GM12878 (cell line): Measurements from ENCODE around the gene LY6G6D. TPM values are rescaled to one million over a fixed set of nuclear protein-coding genes. Genes with fewer than 3 reads are reported as not detected.
A peak's percentile ranks its signal among the peaks of the same experiment; 100 is the strongest.

Experiments used
- ATAC-seq: fragments of 200-7000 bp; cut with Tn5 transposase; 3 replicates; pipeline ENCODE4 v1.9.1; 2020; ENCODE audit warnings: mild to moderate bottlenecking, moderate library complexity
- BruUV-seq: library from RNA; stranded (reverse); fragments of 400-500 nt; replicated peaks from 2 replicates; lab custom pipeline; 2021; lab: Mats Ljungman, UMichigan
- CTCF ChIA-PET: fragments of 300-600 bp; sonication (Branson Sonifier 250); formaldehyde crosslinking; extraction: SDS; loops from one replicate; lab custom pipeline; 2021; ENCODE audit warnings: inconsistent platforms; lab: Yijun Ruan, JAX
- POLR2A ChIA-PET: fragments of 350-600 bp; formaldehyde crosslinking; extraction: SDS; loops from one replicate; lab custom pipeline; 2021; ENCODE audit warnings: inconsistent platforms; lab: Charles Lee
- RAD21 ChIA-PET: fragments of 300-600 bp; sonication (Branson Sonifier 250); formaldehyde crosslinking; loops from one replicate; lab custom pipeline; 2023; ENCODE audit warnings: antibody characterized with exemption; ENCODE audit not compliant: unreplicated experiment; lab: Charles Lee
- SMC1A ChIA-PET: fragments of 300-600 bp; sonication (Branson Sonifier 250); formaldehyde crosslinking; loops from one replicate; lab custom pipeline; 2023; ENCODE audit not compliant: unreplicated experiment, uncharacterized antibody; lab: Charles Lee
- DNase-seq: peaks from one replicate; pipeline ENCODE4 v3.0.0-alpha.2; 2011; ENCODE audit warnings: low read depth, low spot score
- FAIRE-seq: peaks from 3 replicates; lab custom pipeline; 2011; peaks lifted over from hg19 to GRCh38; lab: Jason Lieb, UNC
- H2AFZ ChIP-seq: 2 replicates; pipeline ENCODE4 v1.6.0; 2011; ENCODE audit warnings: low read depth, low read length, control low read depth; ENCODE audit not compliant: control insufficient read depth
- H3K27ac ChIP-seq: 2 replicates; pipeline ENCODE4 v1.5.1; 2011; ENCODE audit warnings: control low read depth; ENCODE audit not compliant: control insufficient read depth, insufficient read depth
- H3K27me3 ChIP-seq, 2 experiments: replicated peaks in 1 of 2; 2 replicates each; pipeline versions ENCODE4 v1.6.0 to v1.6.1; 2011; ENCODE audit warnings: low read length in 1 of 2; ENCODE audit not compliant: control insufficient read depth in 2 of 2, insufficient read depth in 2 of 2
- H3K36me3 ChIP-seq, 2 experiments: 2 replicates each; pipeline ENCODE4 v1.5.1; 2011; ENCODE audit warnings: low read length in 1 of 2; ENCODE audit not compliant: control insufficient read depth in 2 of 2, insufficient read depth in 2 of 2
- H3K4me1 ChIP-seq: 2 replicates; pipeline ENCODE4 v1.6.1; 2011; ENCODE audit warnings: mild to moderate bottlenecking, low read length, moderate library complexity, mixed read lengths; ENCODE audit not compliant: control insufficient read depth, insufficient read depth
- H3K4me2 ChIP-seq: 2 replicates; pipeline ENCODE4 v1.6.0; 2011; ENCODE audit warnings: control low read depth; ENCODE audit not compliant: control insufficient read depth, insufficient read depth
- H3K4me3 ChIP-seq: fragments of 200-600 bp; sonication (generic); 2 replicates; pipeline ENCODE4 v1.5.1; 2016
- H3K79me2 ChIP-seq: 2 replicates; pipeline ENCODE4 v1.6.0; 2011; ENCODE audit warnings: low read length; ENCODE audit not compliant: control insufficient read depth, insufficient read depth
- H3K9ac ChIP-seq: 2 replicates; pipeline ENCODE4 v1.8.0; 2011; ENCODE audit warnings: low read length, control low read depth, mixed read lengths; ENCODE audit not compliant: control insufficient read depth, insufficient read depth
- H3K9me3 ChIP-seq: replicated peaks from 3 replicates; pipeline ENCODE4 v1.5.1; 2011; ENCODE audit warnings: mild to moderate bottlenecking, low read length; ENCODE audit not compliant: control insufficient read depth, insufficient read depth
- H4K20me1 ChIP-seq: 2 replicates; pipeline ENCODE4 v1.6.0; 2011; ENCODE audit not compliant: control insufficient read depth, insufficient read depth
- BHLHE40 ChIP-seq, 2 experiments: fragments of 450-650 bp in 1 of 2; IDR thresholded peaks; 2 replicates each; pipeline ENCODE4 v1.6.1; 2011 to 2017; ENCODE audit warnings: low read depth in 2 of 2, borderline replicate concordance in 1 of 2, improper control_type of control experiment in 1 of 2, low read length in 1 of 2, mild to moderate bottlenecking in 1 of 2
- IRF3 ChIP-seq: fragments of 450-650 bp; IDR thresholded peaks from 2 replicates; pipeline ENCODE4 v1.6.1; 2014; ENCODE audit warnings: mild to moderate bottlenecking
- NFIC ChIP-seq: IDR thresholded peaks from 2 replicates; pipeline ENCODE4 v1.6.1; 2012; ENCODE audit warnings: low read depth, mild to moderate bottlenecking, inconsistent platforms, low read length, moderate library complexity
- YY1 ChIP-seq: IDR thresholded peaks from 2 replicates; pipeline ENCODE4 v1.6.1; 2011; ENCODE audit warnings: low read depth, mild to moderate bottlenecking, low read length
- WGBS: methylation state at CpG from one replicate; pipeline ENCODE4 v1.1.6; 2016; ENCODE audit warnings: low lambda C conversion rate; ENCODE audit not compliant: insufficient replicate concordance, insufficient coverage; ENCODE audit errors: missing lambda C conversion rate; 5-methylcytosine and 5-hydroxymethylcytosine counted together
- in situ Hi-C: fragments of 300-500 bp; cut with MboI; formaldehyde crosslinking; loops from 9 replicates; pipeline ENCODE4 v1.14.3; 2018; ENCODE audit warnings: mixed read lengths
- intact Hi-C: fragments of 100-400 bp; cut with micrococcal nuclease; formaldehyde crosslinking; loops from one replicate; pipeline ENCODE4 v1.14.2; 2022; ENCODE audit not compliant: unreplicated experiment
- polyA plus RNA-seq, 11 experiments: library from polyadenylated mRNA; depleted of rRNA in 4 of 11; unstranded in 6 of 11; stranded (reverse) in 5 of 11; fragments of >200 nt; fragmentation: Nextera tagmentation in 4 of 11; fragmentation: Illumina TruSeq in 1 of 11; extraction: Ambion mirVana in 4 of 11; extraction: Trizol in 1 of 11; gene quantifications; 1 replicate in 1 of 11; 2 replicates in 10 of 11; pipeline versions ENCODE4 v1.2.1 to v1.2.3, GENCODE V29; 2011 to 2016; ENCODE audit warnings: inconsistent platforms in 2 of 11, missing spikeins in 2 of 11, low read depth in 1 of 11
- total RNA-seq, 4 experiments: library from RNA; depleted of rRNA in 3 of 4; stranded (reverse); fragments of >200 nt in 3 of 4; fragmentation: Illumina TruSeq in 1 of 4; extraction: Trizol in 1 of 4; gene quantifications; 2 replicates each; pipeline versions ENCODE4 v1.2.1 to v1.2.3, GENCODE V29; 2013 to 2021

LY6G6D gene
- total and polyA plus RNA-seq, 10 of the 15 experiments (the other 5 are each of a cell fraction or from before 2014, with no cell fraction given), result not detected

GRCh38 chr6:31739639-31740396, 24.7 kb downstream of the LY6G6D start, which contains the start of gene MSH5 (continued):
- peak; percentile 90 for TF ChIP-seq IRF3

GRCh38 chr6:31740397-31741223, 25.5 kb downstream of the LY6G6D start:
- no peaks in the 10 kb centered on the region for H3K27me3 ChIP-seq
- peaks cover 0 to 1% of the 10 kb centered on the region in 2 experiments; a peak in 1 of 4 replicates for H3K36me3 ChIP-seq
- TF ChIP-seq NFIC (no peak), BHLHE40 (IDR thresholded peaks at IDR 0.05; ENCODE audit: borderline replicate concordance in 1 of 2, low read depth in 2 of 2, low read length in 1 of 2) (peak; percentile 17 to 80; a peak in 2 of 4 replicates), YY1 (peak; percentile 18; the same call in 1 of the 2 replicates)
- TF ChIP-seq, all 136 proteins: peak for 2
- WGBS, result under 1% methylated on average over 29 of the region's 29 CpGs
- Histone ChIP-seq H3K4me2 (peak overlapping the region; percentile 72), H3K9me3 (no peaks in the 10 kb centered on the region), H2AFZ (peak overlapping the region; percentile 64), H3K4me1 (peaks cover 19% of the 10 kb centered on the region), H3K27ac (peak overlapping the region; percentile 96), H3K9ac (peak overlapping the region; percentile 99), H4K20me1 (no peaks in the 10 kb centered on the region), H3K4me3 (peak overlapping the region; percentile 97), H3K79me2 (peaks cover 25% of the 10 kb centered on the region)
- ChIA-PET CTCF (interaction anchor here (1.1 to 15.8 kb wide), 9 partner anchors 12 to 91 kb away, joined by 3 to 208 read pairs (median 7); partner anchors contain the start of genes DDAH2, LSM2 and LY6G5C), POLR2A (interaction anchor here (0.5 to 9.7 kb wide), 20 partner anchors 9 to 128 kb away, joined by 3 to 158 read pairs (median 4); partner anchors contain the start of genes APOM, BAG6, C6orf47 and DDAH2), SMC1A (interaction anchor here (0.9 to 6.3 kb wide), 14 partner anchors 9 to 93 kb away, joined by 3 to 45 read pairs (median 3); partner anchors contain the start of genes DDAH2, HSPA1B and LSM2), RAD21 (interaction anchor here (0.6 to 6.0 kb wide), 11 partner anchors 11 to 189 kb away, joined by 3 to 37 read pairs (median 6); partner anchors contain the start of genes ABHD16A, DDAH2, HSPA1B and LSM2)
- in situ Hi-C loops, result no loop called here
- BruUV-seq, result no TSS peak
- DNase-seq (no peak), FAIRE-seq (no peak), ATAC-seq (peak; percentile 0; the same call in 2 of the 3 replicates)
- intact Hi-C loops, result no loop called here
